Measurements from ENCODE around the gene PRELID2. TPM values are rescaled to one million over a fixed set of nuclear protein-coding genes. Genes with fewer than 3 reads are reported as not detected.

Gene PRELID2
- total RNA-seq, 4 donors from 2014 or later: 23.9 to 143 (median 106) TPM

GRCh38 chr5:145752947-145753346 lies 82.2 kb downstream of the PRELID2 start:
- in situ Hi-C loops (cut with MboI; ENCODE audit: low pct_ligation_motif_present in 1 of 4, low pct_unique_long_range_greater_than_20kb in 1 of 4, low sequenced_read_pairs in 3 of 4): no loop called here
- no peak for DNase-seq
- Histone ChIP-seq H3K27me3 (no peaks in the 10 kb centered on the region), H3K4me3 (no peak overlapping the region), H3K9me3 (peaks cover 0 to 10% of the 10 kb centered on the region in 2 donors), H3K4me1 (no peaks in the 10 kb centered on the region), H3K27ac (no peak overlapping the region), H3K36me3 (peaks cover 0 to 3% (median 0%) of the 10 kb centered on the region in 4 donors)
- intact Hi-C loops (cut with DNase I; ENCODE audit: low total_unique reads): no loop called here
- TF ChIP-seq POLR2AphosphoS5 (IDR thresholded peaks at IDR 0.05) (no peak), EP300 (IDR thresholded peaks at IDR 0.05; ENCODE audit: low read depth) (no peak), CTCF (IDR thresholded peaks at IDR 0.05) (no peak), POLR2A (IDR thresholded peaks at IDR 0.05) (no peak)
- 50 to 69% methylated on average over 5 of the region's 5 CpGs for WGBS, 2 donors (ENCODE audit: low coverage in 1 of 2)

GRCh38 chr5:145752534-145752933 lies 82.6 kb downstream of the PRELID2 start:
- intact Hi-C loops (cut with DNase I; ENCODE audit: low total_unique reads): no loop called here

GRCh38 chr5:145750199-145750598 lies 84.9 kb downstream of the PRELID2 start:
- in situ Hi-C loops (cut with MboI; ENCODE audit: low pct_ligation_motif_present in 1 of 4, low pct_unique_long_range_greater_than_20kb in 1 of 4, low sequenced_read_pairs in 3 of 4) (no loop called here), intact Hi-C loops (cut with DNase I; ENCODE audit: low total_unique reads) (no loop called here)
- no peak overlapping the region for H3K27ac ChIP-seq
- H3K9me3 ChIP-seq: peaks cover 0 to 10% of the 10 kb centered on the region in 2 donors
- TF ChIP-seq EP300 (IDR thresholded peaks at IDR 0.05; ENCODE audit: low read depth): no peak
- TF ChIP-seq POLR2AphosphoS5 (IDR thresholded peaks at IDR 0.05): no peak
- no peak for TF ChIP-seq POLR2A (IDR thresholded peaks at IDR 0.05)
- no peak for TF ChIP-seq CTCF (IDR thresholded peaks at IDR 0.05)
- H3K27me3 ChIP-seq: no peaks in the 10 kb centered on the region
- H3K4me3 ChIP-seq: no peak overlapping the region
- no peaks in the 10 kb centered on the region for H3K36me3 ChIP-seq
- DNase-seq: no peak
- H3K4me1 ChIP-seq: no peaks in the 10 kb centered on the region

More at GRCh38 chr5:145752534-145752933, 82.6 kb downstream of the PRELID2 start:
- WGBS, 2 donors (ENCODE audit: low coverage in 1 of 2): 77 to 86% methylated on average over 2 of the region's 2 CpGs
- Histone ChIP-seq H3K9me3 (peaks cover 0 to 10% of the 10 kb centered on the region in 2 donors), H3K27ac (no peak overlapping the region), H3K4me3 (no peak overlapping the region), H3K36me3 (peaks cover 0 to 3% (median 0%) of the 10 kb centered on the region in 4 donors), H3K27me3 (no peaks in the 10 kb centered on the region), H3K4me1 (no peaks in the 10 kb centered on the region)
- in situ Hi-C loops (cut with MboI; ENCODE audit: low pct_ligation_motif_present in 1 of 4, low pct_unique_long_range_greater_than_20kb in 1 of 4, low sequenced_read_pairs in 3 of 4): no loop called here
- no peak for TF ChIP-seq POLR2A (IDR thresholded peaks at IDR 0.05)
- no peak for TF ChIP-seq POLR2AphosphoS5 (IDR thresholded peaks at IDR 0.05)
- TF ChIP-seq CTCF (IDR thresholded peaks at IDR 0.05): no peak
- TF ChIP-seq EP300 (IDR thresholded peaks at IDR 0.05; ENCODE audit: low read depth): no peak
- no peak for DNase-seq

- in situ Hi-C loops (cut with MboI; ENCODE audit: low pct_ligation_motif_present in 1 of 4, low pct_unique_long_range_greater_than_20kb in 1 of 4, low sequenced_read_pairs in 3 of 4): no loop called here
- peaks cover 0 to 5% of the 10 kb centered on the region in 2 donors for H3K9me3 ChIP-seq
- no peak overlapping the region for H3K27ac ChIP-seq
- no peaks in the 10 kb centered on the region for H3K27me3 ChIP-seq
- H3K4me1 ChIP-seq: no peaks in the 10 kb centered on the region
- intact Hi-C loops (cut with DNase I; ENCODE audit: low total_unique reads): no loop called here
- no peak overlapping the region for H3K4me3 ChIP-seq
- no peak for TF ChIP-seq CTCF (IDR thresholded peaks at IDR 0.05)
- WGBS, 2 donors (ENCODE audit: low coverage in 1 of 2): 98% methylated on average over 14 of the region's 14 CpGs; no CpG with 5 or more reads in 1 of the 2 donors
- H3K36me3 ChIP-seq: no peaks in the 10 kb centered on the region
- DNase-seq: no peak
These were observed 91.6 kb downstream of the PRELID2 start for GRCh38 chr5:145743396-145744061.

All from transverse colon (tissue), 4 donors.